GM23338 (cell line): ENCODE data around the gene INCA1. TPM values are rescaled to one million over a fixed set of nuclear protein-coding genes. Genes with fewer than 3 reads are reported as not detected.

Source experiments
- ATAC-seq: fragments of 200-7000 bp; cut with Tn5 transposase; 3 replicates; pipeline ENCODE4 v1.9.1; 2020
- DNase-seq: peaks from one replicate; pipeline ENCODE4 v3.0.0-alpha.2; 2015; ENCODE audit warnings: low spot score
- H2AFZ ChIP-seq: fragments of 200-600 bp; sonication (generic); 2 replicates; pipeline ENCODE4 v1.8.0; 2016; ENCODE audit warnings: antibody characterized with exemption, mild to moderate bottlenecking, moderate library complexity
- H3F3A ChIP-seq: fragments of 200-600 bp; sonication (generic); replicated peaks from 2 replicates; pipeline ENCODE4 v1.8.0; 2017; ENCODE audit warnings: antibody characterized with exemption, mixed run types, low read depth
- H3K27ac ChIP-seq: fragments of 200-600 bp; sonication (generic); 2 replicates; pipeline ENCODE4 v1.6.1; 2016; ENCODE audit warnings: low read depth
- H3K27me3 ChIP-seq: fragments of 200-600 bp; sonication (generic); 2 replicates; pipeline ENCODE4 v1.8.0; 2016; ENCODE audit warnings: mild to moderate bottlenecking, mixed run types, moderate library complexity; ENCODE audit not compliant: insufficient read depth
- H3K36me3 ChIP-seq: fragments of 200-600 bp; sonication (generic); 2 replicates; pipeline ENCODE4 v1.8.0; 2016; ENCODE audit warnings: mild to moderate bottlenecking; ENCODE audit not compliant: insufficient read depth
- H3K4me1 ChIP-seq: fragments of 200-600 bp; sonication (generic); 2 replicates; pipeline ENCODE4 v1.8.0; 2016; ENCODE audit warnings: mild to moderate bottlenecking, moderate library complexity; ENCODE audit not compliant: insufficient read depth
- H3K4me2 ChIP-seq: fragments of 200-600 bp; sonication (generic); 2 replicates; pipeline ENCODE4 v1.7.1; 2017; ENCODE audit warnings: mixed run types
- H3K4me3 ChIP-seq: fragments of 200-600 bp; sonication (generic); 2 replicates; pipeline ENCODE4 v1.6.1; 2016; ENCODE audit warnings: mixed run types
- H3K79me2 ChIP-seq: fragments of 200-600 bp; sonication (generic); replicated peaks from 2 replicates; pipeline ENCODE4 v1.8.0; 2017; ENCODE audit warnings: mild to moderate bottlenecking; ENCODE audit not compliant: insufficient read depth
- H3K9me2 ChIP-seq: fragments of 200-600 bp; sonication (generic); 2 replicates; pipeline ENCODE4 v1.8.0; 2017; ENCODE audit not compliant: insufficient read depth
- H4K20me1 ChIP-seq: fragments of 200-600 bp; sonication (generic); replicated peaks from 2 replicates; pipeline ENCODE4 v1.8.0; 2017; ENCODE audit warnings: mild to moderate bottlenecking; ENCODE audit not compliant: insufficient read depth
- H3K27ac Mint-ChIP-seq: 2 replicates; pipeline ENCODE4 v1.8.0; 2020; ENCODE audit warnings: inconsistent platforms, mild to moderate bottlenecking, moderate library complexity, mixed read lengths
- H3K27me3 Mint-ChIP-seq: 3 replicates; pipeline ENCODE4 v1.8.0; 2022; ENCODE audit warnings: low read depth, mild to moderate bottlenecking, moderate library complexity, mixed read lengths, inconsistent platforms; ENCODE audit not compliant: insufficient read depth, poor library complexity
- H3K36me3 Mint-ChIP-seq: 3 replicates; pipeline ENCODE4 v1.8.0; 2021; ENCODE audit warnings: low read depth, mild to moderate bottlenecking, inconsistent platforms, moderate library complexity, mixed read lengths
- H3K4me1 Mint-ChIP-seq: 3 replicates; pipeline ENCODE4 v1.8.0; 2020; ENCODE audit warnings: mild to moderate bottlenecking, inconsistent platforms, mixed read lengths
- H3K4me3 Mint-ChIP-seq: 3 replicates; pipeline ENCODE4 v1.8.0; 2021; ENCODE audit warnings: moderate library complexity, mild to moderate bottlenecking, inconsistent platforms, mixed read lengths
- H3K9me3 Mint-ChIP-seq: 3 replicates; pipeline ENCODE4 v1.8.0; 2020; ENCODE audit warnings: moderate library complexity, mild to moderate bottlenecking, inconsistent platforms, mixed read lengths
- CREB1 ChIP-seq: fragments of 250-450 bp; sonication (Bioruptor Pico); IDR thresholded peaks from 2 replicates; pipeline ENCODE4 v1.5.0; 2020; ENCODE audit warnings: low read depth, mild to moderate bottlenecking, moderate library complexity
- EZH2 ChIP-seq: fragments of 200-600 bp; sonication (generic); IDR thresholded peaks from one replicate; pipeline ENCODE4 v1.8.0; 2017; ENCODE audit warnings: antibody characterized with exemption, mild to moderate bottlenecking, low read depth; ENCODE audit not compliant: unreplicated experiment
- EZH2phosphoT487 ChIP-seq: fragments of 200-600 bp; sonication (generic); IDR thresholded peaks from one replicate; pipeline ENCODE4 v1.8.1; 2018; ENCODE audit warnings: antibody characterized with exemption; ENCODE audit not compliant: unreplicated experiment
- JUNB ChIP-seq: IDR thresholded peaks from one replicate; pipeline ENCODE4 v1.6.1; 2016; ENCODE audit warnings: antibody characterized with exemption; ENCODE audit not compliant: unreplicated experiment
- NANOG ChIP-seq: IDR thresholded peaks from 2 replicates; pipeline ENCODE4 v1.6.1; 2016; ENCODE audit warnings: antibody characterized with exemption, borderline replicate concordance
- POLR2AphosphoS5 ChIP-seq: IDR thresholded peaks from 2 replicates; pipeline ENCODE4 v1.6.1; 2016; ENCODE audit warnings: antibody characterized with exemption, low read depth
- STAT1 ChIP-seq: IDR thresholded peaks from one replicate; pipeline ENCODE4 v1.6.1; 2016; ENCODE audit warnings: antibody characterized with exemption; ENCODE audit not compliant: unreplicated experiment
- ZNF114 ChIP-seq: fragments of 250-450 bp; sonication (Bioruptor Pico); IDR thresholded peaks from 2 replicates; pipeline ENCODE4 v1.5.0; 2020; ENCODE audit warnings: mild to moderate bottlenecking, moderate library complexity
- ZNF331 ChIP-seq: fragments of 250-450 bp; sonication (Bioruptor Pico); IDR thresholded peaks from 2 replicates; pipeline ENCODE4 v1.5.0; 2020; ENCODE audit warnings: low read depth, mild to moderate bottlenecking, moderate library complexity
- polyA plus RNA-seq: library from polyadenylated mRNA; unstranded; fragments of >200 nt; fragmentation: Nextera tagmentation; extraction: Ambion mirVana; gene quantifications from 2 replicates; pipeline ENCODE4 v1.2.1, GENCODE V29; 2016
- total RNA-seq: library from RNA; depleted of rRNA; stranded (reverse); fragments of >200 nt; shearing (Covaris generic); gene quantifications from 2 replicates; pipeline ENCODE4 v1.2.3, GENCODE V29; 2014
- TF ChIP-seq, protein P1 (sequence below): IDR thresholded peaks from 2 replicates; pipeline ENCODE4 v1.6.1; 2016; ENCODE audit warnings: antibody characterized with exemption
- TF ChIP-seq, protein P2 (sequence below): fragments of 250-450 bp; sonication (Bioruptor Pico); IDR thresholded peaks from 2 replicates; pipeline ENCODE4 v1.5.0; 2020; ENCODE audit warnings: mild to moderate bottlenecking, moderate library complexity
- TF ChIP-seq, protein P3 (sequence below), 2 experiments: fragments of 200-600 bp in 1 of 2; sonication (generic) in 1 of 2; conservative IDR thresholded peaks; 2 replicates each; pipeline versions ENCODE4 v1.5.1 to v1.6.1; 2016 to 2017; ENCODE audit warnings: antibody characterized with exemption in 2 of 2, low read depth in 2 of 2, mild to moderate bottlenecking in 2 of 2, moderate library complexity in 1 of 2
- TF ChIP-seq, protein P4 (sequence below): IDR thresholded peaks from one replicate; pipeline ENCODE4 v1.6.1; 2018; ENCODE audit warnings: antibody characterized with exemption; ENCODE audit not compliant: unreplicated experiment

INCA1 gene
- total and polyA plus RNA-seq, 2 experiments from 2014 or later, result 1.3 TPM; not detected in 1

DNA sequence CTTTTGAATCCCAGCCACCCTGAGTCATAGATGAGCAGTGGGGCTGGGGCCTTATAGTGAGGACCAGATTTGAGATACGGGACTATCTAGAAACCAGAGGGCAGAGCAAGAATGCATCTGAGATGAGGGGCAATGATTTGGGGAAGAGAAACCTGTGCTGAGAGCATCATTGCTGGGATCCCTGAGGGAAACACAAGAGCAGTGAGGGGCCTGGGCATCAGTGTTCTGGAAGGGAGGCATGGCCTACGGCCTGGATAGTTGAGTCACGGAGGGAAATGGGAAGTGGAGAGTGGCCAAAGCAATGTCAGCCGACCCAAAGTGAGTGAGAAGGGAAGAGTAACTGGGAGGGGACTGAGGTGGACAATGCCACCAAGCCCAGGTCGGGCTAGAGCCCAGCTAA, 15.0 kb downstream of the INCA1 start:
- ATAC-seq (no peak), DNase-seq (no peak)
- Histone ChIP-seq H3K79me2 (no peaks in the 10 kb centered on the region), H3K27me3 (peaks cover 18% of the 10 kb centered on the region), H2AFZ (no peak overlapping the region), H4K20me1 (no peaks in the 10 kb centered on the region), H3K4me1 (peaks cover 9% of the 10 kb centered on the region), H3K4me3 (no peak overlapping the region), H3K36me3 (no peaks in the 10 kb centered on the region), H3K27ac (no peak overlapping the region), H3K9me2 (no peaks in the 10 kb centered on the region), H3F3A (peaks cover 11% of the 10 kb centered on the region; the same call in 1 of the 2 replicates), H3K4me2 (no peak overlapping the region)
- H3K9me3 Mint-ChIP-seq, result no peaks in the 10 kb centered on the region; the same call in 2 of the 3 replicates
- no peak overlapping the region for H3K27ac Mint-ChIP-seq
- peaks cover 19% of the 10 kb centered on the region for H3K27me3 Mint-ChIP-seq
- H3K4me1 Mint-ChIP-seq, result peaks cover 20% of the 10 kb centered on the region
- peaks cover 7% of the 10 kb centered on the region for H3K36me3 Mint-ChIP-seq
- TF ChIP-seq STAT1 (no peak), EZH2phosphoT487 (no peak), EZH2 (no peak), ZNF114 (no peak), NANOG (no peak), POLR2AphosphoS5 (no peak), ZNF331 (no peak), CREB1 (no peak), JUNB (no peak)
- TF ChIP-seq, protein P1, sequence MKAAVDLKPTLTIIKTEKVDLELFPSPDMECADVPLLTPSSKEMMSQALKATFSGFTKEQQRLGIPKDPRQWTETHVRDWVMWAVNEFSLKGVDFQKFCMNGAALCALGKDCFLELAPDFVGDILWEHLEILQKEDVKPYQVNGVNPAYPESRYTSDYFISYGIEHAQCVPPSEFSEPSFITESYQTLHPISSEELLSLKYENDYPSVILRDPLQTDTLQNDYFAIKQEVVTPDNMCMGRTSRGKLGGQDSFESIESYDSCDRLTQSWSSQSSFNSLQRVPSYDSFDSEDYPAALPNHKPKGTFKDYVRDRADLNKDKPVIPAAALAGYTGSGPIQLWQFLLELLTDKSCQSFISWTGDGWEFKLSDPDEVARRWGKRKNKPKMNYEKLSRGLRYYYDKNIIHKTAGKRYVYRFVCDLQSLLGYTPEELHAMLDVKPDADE, result no peak
- TF ChIP-seq, protein P2, sequence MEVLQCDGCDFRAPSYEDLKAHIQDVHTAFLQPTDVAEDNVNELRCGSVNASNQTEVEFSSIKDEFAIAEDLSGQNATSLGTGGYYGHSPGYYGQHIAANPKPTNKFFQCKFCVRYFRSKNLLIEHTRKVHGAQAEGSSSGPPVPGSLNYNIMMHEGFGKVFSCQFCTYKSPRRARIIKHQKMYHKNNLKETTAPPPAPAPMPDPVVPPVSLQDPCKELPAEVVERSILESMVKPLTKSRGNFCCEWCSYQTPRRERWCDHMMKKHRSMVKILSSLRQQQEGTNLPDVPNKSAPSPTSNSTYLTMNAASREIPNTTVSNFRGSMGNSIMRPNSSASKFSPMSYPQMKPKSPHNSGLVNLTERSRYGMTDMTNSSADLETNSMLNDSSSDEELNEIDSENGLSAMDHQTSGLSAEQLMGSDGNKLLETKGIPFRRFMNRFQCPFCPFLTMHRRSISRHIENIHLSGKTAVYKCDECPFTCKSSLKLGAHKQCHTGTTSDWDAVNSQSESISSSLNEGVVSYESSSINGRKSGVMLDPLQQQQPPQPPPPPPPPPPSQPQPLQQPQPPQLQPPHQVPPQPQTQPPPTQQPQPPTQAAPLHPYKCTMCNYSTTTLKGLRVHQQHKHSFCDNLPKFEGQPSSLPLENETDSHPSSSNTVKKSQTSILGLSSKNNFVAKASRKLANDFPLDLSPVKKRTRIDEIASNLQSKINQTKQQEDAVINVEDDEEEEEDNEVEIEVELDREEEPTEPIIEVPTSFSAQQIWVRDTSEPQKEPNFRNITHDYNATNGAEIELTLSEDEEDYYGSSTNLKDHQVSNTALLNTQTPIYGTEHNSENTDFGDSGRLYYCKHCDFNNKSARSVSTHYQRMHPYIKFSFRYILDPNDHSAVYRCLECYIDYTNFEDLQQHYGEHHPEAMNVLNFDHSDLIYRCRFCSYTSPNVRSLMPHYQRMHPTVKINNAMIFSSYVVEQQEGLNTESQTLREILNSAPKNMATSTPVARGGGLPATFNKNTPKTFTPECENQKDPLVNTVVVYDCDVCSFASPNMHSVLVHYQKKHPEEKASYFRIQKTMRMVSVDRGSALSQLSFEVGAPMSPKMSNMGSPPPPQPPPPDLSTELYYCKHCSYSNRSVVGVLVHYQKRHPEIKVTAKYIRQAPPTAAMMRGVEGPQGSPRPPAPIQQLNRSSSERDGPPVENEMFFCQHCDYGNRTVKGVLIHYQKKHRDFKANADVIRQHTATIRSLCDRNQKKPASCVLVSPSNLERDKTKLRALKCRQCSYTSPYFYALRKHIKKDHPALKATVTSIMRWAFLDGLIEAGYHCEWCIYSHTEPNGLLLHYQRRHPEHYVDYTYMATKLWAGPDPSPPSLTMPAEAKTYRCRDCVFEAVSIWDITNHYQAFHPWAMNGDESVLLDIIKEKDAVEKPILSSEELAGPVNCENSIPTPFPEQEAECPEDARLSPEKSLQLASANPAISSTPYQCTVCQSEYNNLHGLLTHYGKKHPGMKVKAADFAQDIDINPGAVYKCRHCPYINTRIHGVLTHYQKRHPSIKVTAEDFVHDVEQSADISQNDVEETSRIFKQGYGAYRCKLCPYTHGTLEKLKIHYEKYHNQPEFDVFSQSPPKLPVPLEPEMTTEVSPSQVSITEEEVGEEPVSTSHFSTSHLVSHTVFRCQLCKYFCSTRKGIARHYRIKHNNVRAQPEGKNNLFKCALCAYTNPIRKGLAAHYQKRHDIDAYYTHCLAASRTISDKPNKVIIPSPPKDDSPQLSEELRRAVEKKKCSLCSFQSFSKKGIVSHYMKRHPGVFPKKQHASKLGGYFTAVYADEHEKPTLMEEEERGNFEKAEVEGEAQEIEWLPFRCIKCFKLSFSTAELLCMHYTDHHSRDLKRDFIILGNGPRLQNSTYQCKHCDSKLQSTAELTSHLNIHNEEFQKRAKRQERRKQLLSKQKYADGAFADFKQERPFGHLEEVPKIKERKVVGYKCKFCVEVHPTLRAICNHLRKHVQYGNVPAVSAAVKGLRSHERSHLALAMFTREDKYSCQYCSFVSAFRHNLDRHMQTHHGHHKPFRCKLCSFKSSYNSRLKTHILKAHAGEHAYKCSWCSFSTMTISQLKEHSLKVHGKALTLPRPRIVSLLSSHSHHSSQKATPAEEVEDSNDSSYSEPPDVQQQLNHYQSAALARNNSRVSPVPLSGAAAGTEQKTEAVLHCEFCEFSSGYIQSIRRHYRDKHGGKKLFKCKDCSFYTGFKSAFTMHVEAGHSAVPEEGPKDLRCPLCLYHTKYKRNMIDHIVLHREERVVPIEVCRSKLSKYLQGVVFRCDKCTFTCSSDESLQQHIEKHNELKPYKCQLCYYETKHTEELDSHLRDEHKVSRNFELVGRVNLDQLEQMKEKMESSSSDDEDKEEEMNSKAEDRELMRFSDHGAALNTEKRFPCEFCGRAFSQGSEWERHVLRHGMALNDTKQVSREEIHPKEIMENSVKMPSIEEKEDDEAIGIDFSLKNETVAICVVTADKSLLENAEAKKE (CRISPR knock-in tag), result no peak
- TF ChIP-seq, protein P3, sequence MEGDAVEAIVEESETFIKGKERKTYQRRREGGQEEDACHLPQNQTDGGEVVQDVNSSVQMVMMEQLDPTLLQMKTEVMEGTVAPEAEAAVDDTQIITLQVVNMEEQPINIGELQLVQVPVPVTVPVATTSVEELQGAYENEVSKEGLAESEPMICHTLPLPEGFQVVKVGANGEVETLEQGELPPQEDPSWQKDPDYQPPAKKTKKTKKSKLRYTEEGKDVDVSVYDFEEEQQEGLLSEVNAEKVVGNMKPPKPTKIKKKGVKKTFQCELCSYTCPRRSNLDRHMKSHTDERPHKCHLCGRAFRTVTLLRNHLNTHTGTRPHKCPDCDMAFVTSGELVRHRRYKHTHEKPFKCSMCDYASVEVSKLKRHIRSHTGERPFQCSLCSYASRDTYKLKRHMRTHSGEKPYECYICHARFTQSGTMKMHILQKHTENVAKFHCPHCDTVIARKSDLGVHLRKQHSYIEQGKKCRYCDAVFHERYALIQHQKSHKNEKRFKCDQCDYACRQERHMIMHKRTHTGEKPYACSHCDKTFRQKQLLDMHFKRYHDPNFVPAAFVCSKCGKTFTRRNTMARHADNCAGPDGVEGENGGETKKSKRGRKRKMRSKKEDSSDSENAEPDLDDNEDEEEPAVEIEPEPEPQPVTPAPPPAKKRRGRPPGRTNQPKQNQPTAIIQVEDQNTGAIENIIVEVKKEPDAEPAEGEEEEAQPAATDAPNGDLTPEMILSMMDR (conservative IDR thresholded peaks at IDR 0.05; ENCODE audit: low read depth in 2 of 2), result no peak
- TF ChIP-seq, protein P4, sequence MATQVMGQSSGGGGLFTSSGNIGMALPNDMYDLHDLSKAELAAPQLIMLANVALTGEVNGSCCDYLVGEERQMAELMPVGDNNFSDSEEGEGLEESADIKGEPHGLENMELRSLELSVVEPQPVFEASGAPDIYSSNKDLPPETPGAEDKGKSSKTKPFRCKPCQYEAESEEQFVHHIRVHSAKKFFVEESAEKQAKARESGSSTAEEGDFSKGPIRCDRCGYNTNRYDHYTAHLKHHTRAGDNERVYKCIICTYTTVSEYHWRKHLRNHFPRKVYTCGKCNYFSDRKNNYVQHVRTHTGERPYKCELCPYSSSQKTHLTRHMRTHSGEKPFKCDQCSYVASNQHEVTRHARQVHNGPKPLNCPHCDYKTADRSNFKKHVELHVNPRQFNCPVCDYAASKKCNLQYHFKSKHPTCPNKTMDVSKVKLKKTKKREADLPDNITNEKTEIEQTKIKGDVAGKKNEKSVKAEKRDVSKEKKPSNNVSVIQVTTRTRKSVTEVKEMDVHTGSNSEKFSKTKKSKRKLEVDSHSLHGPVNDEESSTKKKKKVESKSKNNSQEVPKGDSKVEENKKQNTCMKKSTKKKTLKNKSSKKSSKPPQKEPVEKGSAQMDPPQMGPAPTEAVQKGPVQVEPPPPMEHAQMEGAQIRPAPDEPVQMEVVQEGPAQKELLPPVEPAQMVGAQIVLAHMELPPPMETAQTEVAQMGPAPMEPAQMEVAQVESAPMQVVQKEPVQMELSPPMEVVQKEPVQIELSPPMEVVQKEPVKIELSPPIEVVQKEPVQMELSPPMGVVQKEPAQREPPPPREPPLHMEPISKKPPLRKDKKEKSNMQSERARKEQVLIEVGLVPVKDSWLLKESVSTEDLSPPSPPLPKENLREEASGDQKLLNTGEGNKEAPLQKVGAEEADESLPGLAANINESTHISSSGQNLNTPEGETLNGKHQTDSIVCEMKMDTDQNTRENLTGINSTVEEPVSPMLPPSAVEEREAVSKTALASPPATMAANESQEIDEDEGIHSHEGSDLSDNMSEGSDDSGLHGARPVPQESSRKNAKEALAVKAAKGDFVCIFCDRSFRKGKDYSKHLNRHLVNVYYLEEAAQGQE, result no peak
- no peak overlapping the region; the same call in 2 of the 3 replicates for H3K4me3 Mint-ChIP-seq
